WERI-Rb-1 (cell line): ENCODE results near the gene PDE4B.

Experiments
- DNase-seq: peaks from one replicate; pipeline ENCODE4 v3.0.0-alpha.2; 2020
- H3K27ac ChIP-seq: fragments of 250-450 bp; sonication (Bioruptor Pico); 2 replicates; pipeline ENCODE4 v1.5.1; 2020; ENCODE audit warnings: mild to moderate bottlenecking, moderate library complexity
- H3K27me3 ChIP-seq: fragments of 250-450 bp; sonication (Bioruptor Pico); 2 replicates; pipeline ENCODE4 v1.5.1; 2021; ENCODE audit warnings: mild to moderate bottlenecking, low read depth, moderate library complexity; ENCODE audit not compliant: insufficient read depth, severe bottlenecking
- H3K36me3 ChIP-seq: fragments of 250-450 bp; sonication (Bioruptor Pico); 2 replicates; pipeline ENCODE4 v1.5.1; 2020; ENCODE audit warnings: mild to moderate bottlenecking, moderate library complexity
- H3K4me3 ChIP-seq: 2 replicates; pipeline ENCODE4 v1.5.1; 2011; ENCODE audit warnings: low read depth, mild to moderate bottlenecking, control low read depth, low read length
- H3K9me3 ChIP-seq: fragments of 250-450 bp; sonication (Bioruptor Pico); 2 replicates; pipeline ENCODE4 v1.5.1; 2021; ENCODE audit warnings: mild to moderate bottlenecking, moderate library complexity; ENCODE audit not compliant: severe bottlenecking
- TF ChIP-seq, protein P1 (sequence below): IDR thresholded peaks from 2 replicates; pipeline ENCODE4 v1.5.1; 2011; ENCODE audit warnings: low read depth, mild to moderate bottlenecking, control low read depth, inconsistent platforms, low read length

The PDE4B gene

DNA sequence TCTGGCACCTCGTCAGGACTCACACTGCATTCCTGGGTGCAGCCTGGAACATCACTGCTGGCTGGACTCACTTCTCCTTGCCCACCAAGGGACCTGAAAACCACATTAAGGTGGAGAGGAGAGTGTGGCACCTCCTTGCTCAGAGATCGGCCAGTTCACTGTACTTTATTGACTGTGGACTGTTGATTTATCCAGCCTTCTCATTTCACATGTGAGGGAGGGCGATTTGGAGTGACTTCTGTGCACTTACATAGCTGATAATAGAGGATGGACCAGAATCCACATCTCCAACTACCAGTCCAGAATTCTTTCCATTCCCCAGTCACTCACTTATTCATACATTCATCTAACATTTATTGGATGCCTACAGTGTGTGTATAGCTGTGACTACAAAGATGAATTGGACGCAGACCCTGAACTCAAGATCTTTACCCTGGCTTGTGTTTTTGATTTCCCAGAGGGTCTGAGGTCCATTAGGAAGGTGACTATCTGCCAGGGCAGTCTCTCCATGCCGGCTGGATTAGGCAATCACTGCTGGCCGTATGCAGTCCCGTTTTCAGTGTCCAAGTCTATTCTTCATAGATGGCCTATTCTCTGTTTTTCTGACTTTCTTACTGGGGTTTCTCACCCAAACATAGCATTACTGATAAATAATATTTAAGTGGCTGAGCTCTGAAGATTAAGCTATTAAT lies 507.7 kb downstream of the PDE4B start:
- no peak overlapping the region for H3K27ac ChIP-seq
- H3K36me3 ChIP-seq = no peaks in the 10 kb centered on the region
- H3K4me3 ChIP-seq = no peak overlapping the region
- TF ChIP-seq, protein P1, sequence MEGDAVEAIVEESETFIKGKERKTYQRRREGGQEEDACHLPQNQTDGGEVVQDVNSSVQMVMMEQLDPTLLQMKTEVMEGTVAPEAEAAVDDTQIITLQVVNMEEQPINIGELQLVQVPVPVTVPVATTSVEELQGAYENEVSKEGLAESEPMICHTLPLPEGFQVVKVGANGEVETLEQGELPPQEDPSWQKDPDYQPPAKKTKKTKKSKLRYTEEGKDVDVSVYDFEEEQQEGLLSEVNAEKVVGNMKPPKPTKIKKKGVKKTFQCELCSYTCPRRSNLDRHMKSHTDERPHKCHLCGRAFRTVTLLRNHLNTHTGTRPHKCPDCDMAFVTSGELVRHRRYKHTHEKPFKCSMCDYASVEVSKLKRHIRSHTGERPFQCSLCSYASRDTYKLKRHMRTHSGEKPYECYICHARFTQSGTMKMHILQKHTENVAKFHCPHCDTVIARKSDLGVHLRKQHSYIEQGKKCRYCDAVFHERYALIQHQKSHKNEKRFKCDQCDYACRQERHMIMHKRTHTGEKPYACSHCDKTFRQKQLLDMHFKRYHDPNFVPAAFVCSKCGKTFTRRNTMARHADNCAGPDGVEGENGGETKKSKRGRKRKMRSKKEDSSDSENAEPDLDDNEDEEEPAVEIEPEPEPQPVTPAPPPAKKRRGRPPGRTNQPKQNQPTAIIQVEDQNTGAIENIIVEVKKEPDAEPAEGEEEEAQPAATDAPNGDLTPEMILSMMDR = no peak
- no peak for DNase-seq
- H3K9me3 ChIP-seq = no peaks in the 10 kb centered on the region
- H3K27me3 ChIP-seq = no peaks in the 10 kb centered on the region

DNA sequence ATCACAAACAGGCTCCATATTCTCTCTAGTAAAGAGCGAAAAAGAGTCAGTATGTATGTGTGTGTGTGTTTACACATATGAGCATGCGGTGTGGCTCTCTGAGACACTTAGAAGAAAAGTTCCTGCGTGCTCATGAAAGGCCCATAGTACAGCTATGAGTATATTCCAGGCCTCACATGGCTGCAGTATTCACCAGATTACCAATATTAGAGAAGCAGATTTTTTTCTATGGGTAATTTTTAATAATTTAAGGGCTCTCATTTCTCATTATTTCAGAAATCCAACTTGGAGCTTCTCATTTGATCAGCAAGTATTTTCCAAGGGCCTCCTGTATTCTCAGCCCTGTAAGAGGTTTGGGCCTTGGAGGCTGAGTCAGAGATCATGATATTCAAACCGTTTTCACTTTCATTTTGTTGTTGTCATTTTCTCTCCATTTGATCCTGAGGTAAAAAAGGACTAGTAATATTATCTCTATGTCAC lies 508.3 kb downstream of the PDE4B start:
- no peak for DNase-seq
- Histone ChIP-seq H3K9me3 (no peaks in the 10 kb centered on the region), H3K27ac (no peak overlapping the region), H3K36me3 (no peaks in the 10 kb centered on the region), H3K4me3 (no peak overlapping the region), H3K27me3 (no peaks in the 10 kb centered on the region)
- TF ChIP-seq, protein P1 = no peak

DNA sequence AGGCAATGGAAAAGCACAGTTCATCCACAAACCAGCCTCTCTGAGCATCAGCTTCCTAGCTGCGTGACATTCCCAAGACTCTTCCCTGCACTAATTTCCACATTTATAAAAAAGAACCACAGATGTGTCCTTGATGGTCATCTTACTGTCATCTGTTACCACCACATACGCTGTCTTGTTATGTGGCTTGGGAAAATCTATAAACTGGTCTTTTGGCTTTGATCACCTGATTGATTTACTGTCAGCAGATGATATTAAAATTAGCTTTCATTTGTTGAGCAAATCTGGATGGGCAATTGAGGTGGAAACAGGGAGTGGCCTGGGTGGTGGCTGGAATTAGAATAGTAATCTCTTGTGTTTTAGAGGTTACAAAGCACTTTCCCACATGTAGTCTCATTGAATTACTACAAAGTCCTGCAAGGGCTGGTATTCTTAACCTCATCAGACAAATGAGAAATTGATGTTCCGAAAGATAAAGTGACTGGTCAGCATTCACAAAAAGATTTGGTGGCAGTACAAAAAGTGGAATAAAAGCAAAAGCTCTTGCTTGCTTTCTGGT lies 509.6 kb downstream of the PDE4B start:
- no peaks in the 10 kb centered on the region for H3K27me3 ChIP-seq
- no peak overlapping the region for H3K27ac ChIP-seq
- no peaks in the 10 kb centered on the region for H3K9me3 ChIP-seq
- no peak overlapping the region for H3K4me3 ChIP-seq
- no peaks in the 10 kb centered on the region for H3K36me3 ChIP-seq
- TF ChIP-seq, protein P1 = no peak
- no peak for DNase-seq

DNA sequence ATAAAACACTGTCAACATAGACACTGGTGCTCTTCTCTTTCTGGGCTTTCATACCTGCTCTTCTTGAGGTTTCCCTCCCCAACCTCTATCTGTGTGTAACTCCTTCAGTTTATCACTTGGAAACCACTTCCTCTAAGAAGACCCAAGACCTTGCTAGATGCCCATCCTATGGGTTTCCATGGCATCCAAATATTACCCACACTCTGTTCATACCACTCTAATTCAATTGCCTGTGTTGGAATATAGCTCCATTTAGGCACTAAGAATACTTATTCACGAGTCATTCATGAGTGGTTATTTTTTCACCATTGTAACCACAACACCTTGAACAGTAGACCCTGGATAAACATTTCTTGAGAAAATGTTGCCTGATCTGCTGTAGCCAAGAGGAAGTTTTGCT lies 510.1 kb downstream of the PDE4B start:
- TF ChIP-seq, protein P1 = no peak
- Histone ChIP-seq H3K27ac (no peak overlapping the region), H3K9me3 (no peaks in the 10 kb centered on the region), H3K36me3 (no peaks in the 10 kb centered on the region), H3K27me3 (no peaks in the 10 kb centered on the region), H3K4me3 (no peak overlapping the region)
- no peak for DNase-seq

DNA sequence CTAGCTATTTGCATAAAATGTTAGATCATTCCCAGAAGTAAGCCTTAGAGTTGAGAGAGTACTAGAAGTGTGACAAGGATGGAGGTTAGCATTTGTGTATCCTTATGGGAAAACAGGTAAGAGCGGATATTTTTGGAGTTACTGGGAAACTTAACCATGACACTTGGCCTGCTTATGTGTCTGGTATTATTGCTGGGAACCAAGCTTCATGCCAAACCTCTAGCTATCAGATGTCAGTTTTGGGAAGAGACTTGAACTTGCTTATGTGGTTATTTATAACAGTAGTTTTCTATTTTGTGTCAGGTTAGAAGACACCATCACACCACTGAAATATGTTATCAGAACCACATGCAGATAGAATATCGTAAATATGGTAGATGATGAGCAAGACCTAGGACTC lies 511.0 kb downstream of the PDE4B start:
- TF ChIP-seq, protein P1 = no peak
- Histone ChIP-seq H3K27me3 (no peaks in the 10 kb centered on the region), H3K36me3 (no peaks in the 10 kb centered on the region), H3K27ac (no peak overlapping the region), H3K4me3 (no peak overlapping the region), H3K9me3 (no peaks in the 10 kb centered on the region)
- DNase-seq = no peak
